AG09309 (cell line): Measurements from ENCODE around the gene KRTAP10-10.

Experiments
- DNase-seq: peaks from one replicate; pipeline ENCODE4 v3.0.0-alpha.2; 2010; ENCODE audit warnings: low read depth
- H3K4me3 ChIP-seq: 2 replicates; pipeline ENCODE4 v1.5.1; 2011; ENCODE audit warnings: mild to moderate bottlenecking, low read depth, low read length, moderate library complexity; ENCODE audit not compliant: control insufficient read depth
- TF ChIP-seq, protein P1 (sequence below): IDR thresholded peaks from 2 replicates; pipeline ENCODE4 v1.5.1; 2011; ENCODE audit warnings: mild to moderate bottlenecking, low read depth, low read length, inconsistent platforms; ENCODE audit not compliant: insufficient read depth, control insufficient read depth; ENCODE audit errors: missing control alignments

The KRTAP10-10 gene

GRCh38 chr21:44667612-44668011 lies 30.5 kb downstream of the KRTAP10-10 start:
- DNase-seq = no peak
- H3K4me3 ChIP-seq = no peak overlapping the region
- TF ChIP-seq, protein P1, sequence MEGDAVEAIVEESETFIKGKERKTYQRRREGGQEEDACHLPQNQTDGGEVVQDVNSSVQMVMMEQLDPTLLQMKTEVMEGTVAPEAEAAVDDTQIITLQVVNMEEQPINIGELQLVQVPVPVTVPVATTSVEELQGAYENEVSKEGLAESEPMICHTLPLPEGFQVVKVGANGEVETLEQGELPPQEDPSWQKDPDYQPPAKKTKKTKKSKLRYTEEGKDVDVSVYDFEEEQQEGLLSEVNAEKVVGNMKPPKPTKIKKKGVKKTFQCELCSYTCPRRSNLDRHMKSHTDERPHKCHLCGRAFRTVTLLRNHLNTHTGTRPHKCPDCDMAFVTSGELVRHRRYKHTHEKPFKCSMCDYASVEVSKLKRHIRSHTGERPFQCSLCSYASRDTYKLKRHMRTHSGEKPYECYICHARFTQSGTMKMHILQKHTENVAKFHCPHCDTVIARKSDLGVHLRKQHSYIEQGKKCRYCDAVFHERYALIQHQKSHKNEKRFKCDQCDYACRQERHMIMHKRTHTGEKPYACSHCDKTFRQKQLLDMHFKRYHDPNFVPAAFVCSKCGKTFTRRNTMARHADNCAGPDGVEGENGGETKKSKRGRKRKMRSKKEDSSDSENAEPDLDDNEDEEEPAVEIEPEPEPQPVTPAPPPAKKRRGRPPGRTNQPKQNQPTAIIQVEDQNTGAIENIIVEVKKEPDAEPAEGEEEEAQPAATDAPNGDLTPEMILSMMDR = no peak

- TF ChIP-seq, protein P1 = no peak
- no peak for DNase-seq
- H3K4me3 ChIP-seq = no peak overlapping the region
Measured at GRCh38 chr21:44670642-44671432, 33.7 kb downstream of the KRTAP10-10 start.

- TF ChIP-seq, protein P1 = no peak
- DNase-seq = no peak
- no peak overlapping the region for H3K4me3 ChIP-seq
Measured at GRCh38 chr21:44671911-44672310, 34.8 kb downstream of the KRTAP10-10 start.

DNA sequence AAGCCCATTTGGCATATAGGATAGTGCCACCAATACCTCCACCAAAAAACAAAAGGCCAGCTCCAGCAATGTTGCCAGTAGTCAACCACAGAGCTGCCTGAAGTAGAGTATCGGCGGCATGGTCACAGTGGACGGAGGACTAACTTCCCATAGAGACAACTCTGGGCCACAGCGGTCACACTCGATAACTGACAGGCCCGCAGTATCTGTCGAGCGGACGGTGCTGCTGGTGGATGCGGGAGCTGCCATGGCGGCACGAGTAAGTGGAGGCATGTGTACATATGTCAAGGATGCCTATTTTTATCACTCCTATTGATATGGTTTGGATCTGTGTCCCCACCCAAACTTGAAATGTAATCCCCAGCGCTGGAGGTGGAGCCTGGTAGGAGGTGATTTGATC lies 40.7 kb downstream of the KRTAP10-10 start:
- TF ChIP-seq, protein P1 = no peak
- DNase-seq = no peak
- no peak overlapping the region for H3K4me3 ChIP-seq

GRCh38 chr21:44681152-44681551 lies 44.0 kb downstream of the KRTAP10-10 start:
- DNase-seq = no peak
- TF ChIP-seq, protein P1 = no peak
- no peak overlapping the region for H3K4me3 ChIP-seq

DNA sequence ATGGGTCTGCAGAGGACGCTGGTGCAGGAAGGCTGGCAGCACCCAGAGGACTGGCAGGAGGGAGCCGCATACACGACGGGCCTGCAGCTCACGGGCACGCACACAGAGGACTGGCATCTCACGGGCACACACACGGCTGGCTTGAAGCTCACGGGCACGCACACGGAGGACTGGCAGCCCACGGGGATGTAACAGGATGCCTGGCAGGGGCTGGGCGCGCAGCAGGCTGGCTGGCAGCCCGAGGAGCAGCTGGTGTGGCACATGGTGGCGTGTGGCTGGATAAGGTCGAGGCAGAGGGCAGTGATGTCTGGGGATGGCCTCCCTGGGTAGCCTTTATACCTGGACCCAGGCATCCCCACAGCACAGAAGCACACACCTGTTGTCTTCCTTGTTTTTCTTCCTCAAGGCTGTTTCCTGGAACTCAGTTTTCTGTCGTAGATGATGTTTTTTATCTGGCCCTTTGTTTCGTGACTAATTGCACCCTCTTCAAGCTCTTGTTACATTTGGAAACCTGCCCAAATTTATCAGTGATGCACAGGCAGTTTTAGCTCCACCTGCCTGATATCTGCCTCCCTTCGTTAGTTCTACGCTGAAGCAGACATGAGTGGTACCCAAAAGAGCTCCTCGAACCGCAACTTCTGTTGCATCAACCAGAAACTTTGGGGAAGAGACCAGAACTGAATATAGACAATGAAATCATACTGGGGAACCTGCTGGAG lies 44.9 kb downstream of the KRTAP10-10 start, which contains the start of gene KRTAP12-1:
TSS of gene KRTAP12-1 (minus strand) at position 303 of the 719 bp plus-strand sequence. CDS start at position 263, 40 bp downstream.
- H3K4me3 ChIP-seq = no peak within 1 kb of the TSS
- TF ChIP-seq, protein P1 = no peak
- no peak for DNase-seq
